Measurements from ENCODE around the gene ZNF428. TPM values are rescaled to one million over a fixed set of nuclear protein-coding genes. Genes with fewer than 3 reads are reported as not detected.
"Not testable (repeated sequence)": the region's sequence is repeated elsewhere in the genome, so short reads cannot be mapped to it uniquely, and the experiment has no call there.

The ZNF428 gene
- total RNA-seq, 4 donors from 2014 or later = 15.4 to 26.7 (median 20.0) TPM

GRCh38 chr19:43592800-43593350 is 26.6 kb downstream of the ZNF428 start:
- Histone ChIP-seq H3K4me1 (peaks cover 24 to 31% of the 10 kb centered on the region in 2 donors), H3K36me3 (peaks cover 0 to 27% of the 10 kb centered on the region in 2 donors), H3K27ac (no peak overlapping the region), H3K9me3 (no peaks in the 10 kb centered on the region), H3K4me3 (no peak overlapping the region), H3K27me3 (no peaks in the 10 kb centered on the region)
- in situ Hi-C loops (cut with MboI; ENCODE audit: low sequenced_read_pairs in 4 of 4) = no loop called here
- ATAC-seq (no peak), DNase-seq (no peak)
- intact Hi-C loops (cut with DNase I; ENCODE audit: low total_unique reads) = no loop called here
- TF ChIP-seq CTCF (IDR thresholded peaks at IDR 0.05 in 4 of 5, conservative IDR thresholded peaks at IDR 0.05 in 1 of 5) = no peak
- no peak for TF ChIP-seq POLR2A (IDR thresholded peaks at IDR 0.05)

GRCh38 chr19:43591904-43592772 is 27.3 kb downstream of the ZNF428 start:
- DNase-seq (no peak), ATAC-seq (no peak)
- TF ChIP-seq CTCF (IDR thresholded peaks at IDR 0.05 in 4 of 5, conservative IDR thresholded peaks at IDR 0.05 in 1 of 5) (no peak), POLR2A (IDR thresholded peaks at IDR 0.05) (no peak)
- intact Hi-C loops (cut with DNase I; ENCODE audit: low total_unique reads) (no loop called here), in situ Hi-C loops (cut with MboI; ENCODE audit: low sequenced_read_pairs in 4 of 4) (no loop called here)
- Histone ChIP-seq H3K27me3 (no peaks in the 10 kb centered on the region), H3K4me1 (peaks cover 16 to 23% of the 10 kb centered on the region in 2 donors), H3K4me3 (no peak overlapping the region), H3K27ac (no peak overlapping the region), H3K9me3 (no peaks in the 10 kb centered on the region), H3K36me3 (peaks cover 0 to 27% of the 10 kb centered on the region in 2 donors)

- Histone ChIP-seq H3K36me3 (peaks cover 0 to 27% of the 10 kb centered on the region in 2 donors), H3K4me1 (peaks cover 9 to 12% of the 10 kb centered on the region in 2 donors), H3K27ac (no peak overlapping the region), H3K4me3 (no peak overlapping the region), H3K27me3 (no peaks in the 10 kb centered on the region), H3K9me3 (no peaks in the 10 kb centered on the region)
- DNase-seq (no peak), ATAC-seq (no peak)
- intact Hi-C loops (cut with DNase I; ENCODE audit: low total_unique reads) = no loop called here
- no peak for TF ChIP-seq CTCF (IDR thresholded peaks at IDR 0.05 in 4 of 5, conservative IDR thresholded peaks at IDR 0.05 in 1 of 5)
- no peak for TF ChIP-seq POLR2A (IDR thresholded peaks at IDR 0.05)
- in situ Hi-C loops (cut with MboI; ENCODE audit: low sequenced_read_pairs in 4 of 4) = no loop called here
Measured at GRCh38 chr19:43589678-43590077, 29.8 kb downstream of the ZNF428 start.

GRCh38 chr19:43589277-43589676 is 30.2 kb downstream of the ZNF428 start:
- in situ Hi-C loops (cut with MboI; ENCODE audit: low sequenced_read_pairs in 4 of 4) (no loop called here), intact Hi-C loops (cut with DNase I; ENCODE audit: low total_unique reads) (no loop called here)
- no peak for ATAC-seq
- no peaks in the 10 kb centered on the region for H3K9me3 ChIP-seq
- peaks cover 5 to 8% of the 10 kb centered on the region in 2 donors for H3K4me1 ChIP-seq
- H3K27me3 ChIP-seq = no peaks in the 10 kb centered on the region
- TF ChIP-seq CTCF (IDR thresholded peaks at IDR 0.05 in 4 of 5, conservative IDR thresholded peaks at IDR 0.05 in 1 of 5) = no peak
- TF ChIP-seq POLR2A (IDR thresholded peaks at IDR 0.05) = no peak
- H3K4me3 ChIP-seq = no peak overlapping the region
- H3K27ac ChIP-seq = no peak overlapping the region
- no peak for DNase-seq
- H3K36me3 ChIP-seq = peaks cover 0 to 25% of the 10 kb centered on the region in 2 donors

GRCh38 chr19:43587029-43587428 is 32.4 kb downstream of the ZNF428 start:
- H3K36me3 ChIP-seq; H3K27me3 ChIP-seq; H3K27ac ChIP-seq; H3K4me1 ChIP-seq; H3K9me3 ChIP-seq; in situ Hi-C loops (cut with MboI; ENCODE audit: low sequenced_read_pairs in 4 of 4); intact Hi-C loops (cut with DNase I; ENCODE audit: low total_unique reads); ATAC-seq; DNase-seq; H3K4me3 ChIP-seq: not testable (repeated sequence)

Measured in gastrocnemius medialis (tissue), 4 donors.